Measurements from ENCODE around the gene IGDCC3. TPM values are rescaled to one million over a fixed set of nuclear protein-coding genes. Genes with fewer than 3 reads are reported as not detected.

IGDCC3 gene
- total RNA-seq, 3 donors from 2014 or later (not counting 1 experiment from before 2014, with no cell fraction given): not detected

- no peak for ATAC-seq
- intact Hi-C loops (cut with micrococcal nuclease): no loop called here
- DNase-seq: no peak
- Histone ChIP-seq H3K27me3 (ENCODE audit: control insufficient read depth, insufficient read depth, low read length) (no peaks in the 10 kb centered on the region), H3K4me3 (ENCODE audit: low read length) (no peak overlapping the region), H3K9me3 (ENCODE audit: control insufficient read depth, insufficient read depth, low read length) (no peaks in the 10 kb centered on the region), H3K36me3 (ENCODE audit: control insufficient read depth, insufficient read depth, low read length) (no peaks in the 10 kb centered on the region), H3K4me1 (ENCODE audit: control insufficient read depth, insufficient read depth, low read length) (no peaks in the 10 kb centered on the region), H3K27ac (ENCODE audit: low read length) (no peak overlapping the region)
- no peak overlapping the region for H3K4me3 Mint-ChIP-seq
- H3K9me3 Mint-ChIP-seq: no peaks in the 10 kb centered on the region
- no peak overlapping the region for H3K27ac Mint-ChIP-seq
- peaks cover 5% of the 10 kb centered on the region in 2 donors for H3K4me1 Mint-ChIP-seq
- no peaks in the 10 kb centered on the region for H3K36me3 Mint-ChIP-seq
- TF ChIP-seq, protein P1, sequence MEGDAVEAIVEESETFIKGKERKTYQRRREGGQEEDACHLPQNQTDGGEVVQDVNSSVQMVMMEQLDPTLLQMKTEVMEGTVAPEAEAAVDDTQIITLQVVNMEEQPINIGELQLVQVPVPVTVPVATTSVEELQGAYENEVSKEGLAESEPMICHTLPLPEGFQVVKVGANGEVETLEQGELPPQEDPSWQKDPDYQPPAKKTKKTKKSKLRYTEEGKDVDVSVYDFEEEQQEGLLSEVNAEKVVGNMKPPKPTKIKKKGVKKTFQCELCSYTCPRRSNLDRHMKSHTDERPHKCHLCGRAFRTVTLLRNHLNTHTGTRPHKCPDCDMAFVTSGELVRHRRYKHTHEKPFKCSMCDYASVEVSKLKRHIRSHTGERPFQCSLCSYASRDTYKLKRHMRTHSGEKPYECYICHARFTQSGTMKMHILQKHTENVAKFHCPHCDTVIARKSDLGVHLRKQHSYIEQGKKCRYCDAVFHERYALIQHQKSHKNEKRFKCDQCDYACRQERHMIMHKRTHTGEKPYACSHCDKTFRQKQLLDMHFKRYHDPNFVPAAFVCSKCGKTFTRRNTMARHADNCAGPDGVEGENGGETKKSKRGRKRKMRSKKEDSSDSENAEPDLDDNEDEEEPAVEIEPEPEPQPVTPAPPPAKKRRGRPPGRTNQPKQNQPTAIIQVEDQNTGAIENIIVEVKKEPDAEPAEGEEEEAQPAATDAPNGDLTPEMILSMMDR (IDR thresholded peaks at IDR 0.05): no peak
- peaks cover 6 to 9% of the 10 kb centered on the region in 2 donors for H3K27me3 Mint-ChIP-seq (ENCODE audit: low read depth in 2 of 2)
- WGBS (ENCODE audit: insufficient coverage): 73% methylated on average over 21 of the region's 21 CpGs
These were observed 41.0 kb downstream of the IGDCC3 start for GRCh38 chr15:65336493-65337435.

DNA sequence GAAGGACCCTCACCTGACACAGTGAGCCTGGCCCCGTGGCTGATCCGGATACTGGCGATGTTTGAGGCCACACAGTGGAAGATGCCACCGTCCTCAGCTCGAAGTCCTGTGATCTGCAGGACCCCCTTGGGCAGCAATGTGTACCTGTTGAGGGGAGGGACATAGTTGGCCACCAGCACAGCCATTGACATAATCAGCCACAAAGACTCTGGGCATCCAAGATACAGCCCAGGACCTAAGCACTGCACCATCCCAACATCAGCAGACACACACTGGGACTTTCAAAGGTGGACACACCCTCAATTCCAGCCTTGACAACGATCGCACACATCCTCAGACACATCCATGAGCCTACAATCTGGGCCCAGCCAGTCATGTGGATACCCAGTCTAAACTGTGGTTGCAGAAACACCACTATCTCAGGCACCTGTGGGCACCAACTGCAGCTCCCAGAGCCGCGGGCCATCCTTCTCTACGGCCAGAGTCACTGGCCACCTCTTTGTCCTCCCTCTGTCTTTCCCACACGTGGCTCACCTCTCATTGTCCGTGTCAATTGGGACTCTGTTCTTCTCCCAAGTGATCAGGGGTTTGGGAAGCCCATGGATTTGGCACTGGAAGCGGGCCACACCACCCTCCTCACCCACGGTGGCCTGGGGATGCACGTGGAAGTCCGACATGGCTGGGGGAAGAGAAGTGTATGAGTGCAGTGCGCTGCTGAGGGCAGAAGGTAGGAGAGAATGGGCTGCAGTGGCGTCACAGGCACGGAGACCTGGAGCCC is 42.3 kb downstream of the IGDCC3 start:
- peaks cover 5% of the 10 kb centered on the region in 2 donors for H3K4me1 Mint-ChIP-seq
- no peaks in the 10 kb centered on the region for H3K9me3 Mint-ChIP-seq
- H3K4me3 ChIP-seq (ENCODE audit: low read length): no peak overlapping the region
- no peak overlapping the region for H3K4me3 Mint-ChIP-seq
- DNase-seq: no peak
- no peaks in the 10 kb centered on the region for H3K4me1 ChIP-seq (ENCODE audit: control insufficient read depth, insufficient read depth, low read length)
- WGBS (ENCODE audit: insufficient coverage): 86% methylated on average over 19 of the region's 19 CpGs
- no peaks in the 10 kb centered on the region for H3K36me3 Mint-ChIP-seq
- ATAC-seq: no peak
- H3K9me3 ChIP-seq (ENCODE audit: control insufficient read depth, insufficient read depth, low read length): no peaks in the 10 kb centered on the region
- intact Hi-C loops (cut with micrococcal nuclease): no loop called here
- H3K27me3 ChIP-seq (ENCODE audit: control insufficient read depth, insufficient read depth, low read length): no peaks in the 10 kb centered on the region
- peaks cover 6% of the 10 kb centered on the region in 2 donors for H3K27me3 Mint-ChIP-seq (ENCODE audit: low read depth in 2 of 2)
- H3K27ac Mint-ChIP-seq: no peak overlapping the region
- H3K27ac ChIP-seq (ENCODE audit: low read length): no peak overlapping the region
- H3K36me3 ChIP-seq (ENCODE audit: control insufficient read depth, insufficient read depth, low read length): no peaks in the 10 kb centered on the region
- TF ChIP-seq, protein P1 (IDR thresholded peaks at IDR 0.05): no peak

DNA sequence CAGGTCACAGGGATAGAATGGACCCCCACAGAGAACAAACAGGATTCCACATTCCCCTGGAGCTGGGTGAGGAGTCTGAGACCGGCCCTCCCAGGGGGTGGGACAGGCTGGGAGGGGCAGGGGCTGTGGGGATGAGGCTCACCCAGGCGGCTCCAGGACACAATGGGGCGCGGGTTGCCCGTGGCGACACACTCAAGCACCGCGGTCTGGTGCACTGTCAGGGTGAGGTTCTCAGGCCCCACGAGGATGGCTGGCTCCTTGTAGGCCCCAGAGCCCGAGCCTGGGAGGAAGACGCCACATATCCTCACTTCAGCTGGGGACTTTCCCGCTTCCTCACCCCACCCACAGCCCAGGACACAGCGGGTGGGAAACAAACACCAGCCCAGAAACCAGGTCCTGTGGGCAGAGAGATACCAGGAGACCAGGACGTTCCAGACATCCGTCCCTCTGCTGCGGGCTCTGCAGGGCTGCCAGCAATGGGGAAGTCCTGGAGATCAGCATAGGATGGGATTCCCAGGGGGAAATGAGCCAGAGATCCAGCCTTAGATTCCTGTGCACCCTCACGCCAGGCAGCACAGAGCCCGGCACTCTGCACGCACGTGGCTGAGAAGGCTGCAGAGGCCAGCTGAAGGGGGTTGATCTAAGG is 43.1 kb downstream of the IGDCC3 start:
- WGBS (ENCODE audit: insufficient coverage): 79% methylated on average over 20 of the region's 20 CpGs
- Histone ChIP-seq H3K4me3 (ENCODE audit: low read length) (no peak overlapping the region), H3K36me3 (ENCODE audit: control insufficient read depth, insufficient read depth, low read length) (no peaks in the 10 kb centered on the region), H3K27ac (ENCODE audit: low read length) (no peak overlapping the region), H3K27me3 (ENCODE audit: control insufficient read depth, insufficient read depth, low read length) (no peaks in the 10 kb centered on the region), H3K4me1 (ENCODE audit: control insufficient read depth, insufficient read depth, low read length) (no peaks in the 10 kb centered on the region), H3K9me3 (ENCODE audit: control insufficient read depth, insufficient read depth, low read length) (no peaks in the 10 kb centered on the region)
- no peaks in the 10 kb centered on the region for H3K36me3 Mint-ChIP-seq
- H3K9me3 Mint-ChIP-seq: no peaks in the 10 kb centered on the region
- no peak overlapping the region for H3K4me3 Mint-ChIP-seq
- intact Hi-C loops (cut with micrococcal nuclease): no loop called here
- no peak for DNase-seq
- no peak for ATAC-seq
- H3K4me1 Mint-ChIP-seq: peaks cover 3% of the 10 kb centered on the region in 2 donors
- no peak overlapping the region for H3K27ac Mint-ChIP-seq
- peaks cover 2 to 4% of the 10 kb centered on the region in 2 donors for H3K27me3 Mint-ChIP-seq (ENCODE audit: low read depth in 2 of 2)
- TF ChIP-seq, protein P1 (IDR thresholded peaks at IDR 0.05): no peak

All from natural killer cell (primary cell).